PC-3 (cell line): ENCODE measurements around the gene FYN.

Experiments used
- CTCF ChIP-seq: fragments of 300-600 bp; sonication (generic); conservative IDR thresholded peaks from 2 replicates; pipeline ENCODE4 v1.5.1; 2017; ENCODE audit warnings: antibody characterized with exemption, low read depth, mild to moderate bottlenecking, low read length
- EZH2 ChIP-seq: fragments of 300-600 bp; sonication (generic); IDR thresholded peaks from one replicate; pipeline ENCODE4 v1.6.1; 2017; ENCODE audit warnings: antibody characterized with exemption, mild to moderate bottlenecking, low read length; ENCODE audit not compliant: unreplicated experiment

DNA sequence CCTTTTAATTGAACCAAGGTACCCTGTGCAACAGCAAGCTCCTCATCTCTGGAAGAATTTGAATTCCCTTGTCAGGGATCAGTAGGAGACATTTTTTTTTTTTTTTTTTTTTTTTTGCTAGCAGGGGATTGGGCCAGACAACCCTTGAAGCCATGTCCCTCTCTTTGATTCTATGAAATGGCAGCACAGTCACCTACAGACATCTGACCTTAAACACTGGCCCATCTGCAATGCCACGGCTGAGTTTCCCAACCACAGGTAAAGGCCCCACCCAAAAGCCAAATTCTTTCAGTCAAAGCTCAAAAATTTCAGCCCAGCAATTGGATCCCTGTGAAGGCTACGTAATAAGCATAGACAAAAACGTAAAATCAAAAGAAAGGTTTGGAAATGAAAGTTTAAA lies 94.2 kb downstream of the FYN start:
- TF ChIP-seq EZH2 (no peak), CTCF (no peak)
